Anterior cingulate cortex (tissue), 58 donors: ENCODE measurements around the gene SLC7A6OS.

ENCODE experiments used
- DNase-seq, 58 donors: peaks; one replicate each; lab custom pipeline; 2025; lab: John Stamatoyannopoulos, UW

Gene SLC7A6OS

GRCh38 chr16:68259007-68259825 is 51.5 kb downstream of the SLC7A6OS start:
- DNase-seq: no peak

DNA sequence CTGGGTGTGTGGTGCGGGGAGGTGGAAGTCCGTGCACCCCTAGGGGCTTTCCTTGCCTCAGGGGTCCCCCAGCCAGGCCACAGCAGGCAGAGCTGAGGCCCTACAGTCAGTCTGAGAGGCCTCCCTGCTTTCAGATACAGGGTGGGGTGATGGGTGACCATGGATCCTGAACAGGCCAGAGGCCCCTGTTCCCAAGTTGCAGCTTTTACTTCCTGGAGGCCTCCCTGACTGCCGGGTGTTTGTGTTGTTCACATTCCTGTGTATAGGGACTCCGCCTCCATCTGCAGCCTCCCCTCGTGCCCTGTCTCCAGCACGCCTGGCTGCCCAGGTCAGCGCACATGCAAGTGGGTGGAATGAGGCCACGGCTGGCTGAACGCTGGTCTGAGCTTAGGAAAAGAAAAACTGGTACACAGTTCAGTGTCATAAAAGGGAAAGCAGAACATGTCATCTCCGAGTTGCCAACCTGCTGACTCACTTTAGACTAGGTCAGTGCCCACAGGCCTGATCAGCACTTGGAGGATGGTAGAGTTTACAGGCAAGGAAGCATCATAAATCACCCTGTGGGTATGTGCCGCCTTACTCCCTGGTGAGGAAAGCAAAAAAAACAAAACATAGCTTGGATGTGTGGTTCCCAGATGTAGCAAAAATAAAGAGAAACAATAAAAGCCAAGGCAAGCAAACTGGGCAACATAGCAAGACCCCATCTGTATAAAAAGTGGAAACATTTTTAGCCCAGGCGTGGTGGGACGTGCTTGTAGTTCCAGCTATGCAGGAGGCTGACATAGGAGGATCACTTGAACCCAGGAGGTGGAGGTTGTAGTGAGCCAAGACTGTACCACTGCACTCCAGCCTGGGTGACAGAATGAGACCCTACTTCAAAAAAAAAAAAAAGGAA is 52.6 kb downstream of the SLC7A6OS start:
- no peak for DNase-seq

GRCh38 chr16:68257251-68257905 is 53.4 kb downstream of the SLC7A6OS start:
- peak in 21 of 58 donors; percentile 10 to 77 (median 30) for DNase-seq

DNA sequence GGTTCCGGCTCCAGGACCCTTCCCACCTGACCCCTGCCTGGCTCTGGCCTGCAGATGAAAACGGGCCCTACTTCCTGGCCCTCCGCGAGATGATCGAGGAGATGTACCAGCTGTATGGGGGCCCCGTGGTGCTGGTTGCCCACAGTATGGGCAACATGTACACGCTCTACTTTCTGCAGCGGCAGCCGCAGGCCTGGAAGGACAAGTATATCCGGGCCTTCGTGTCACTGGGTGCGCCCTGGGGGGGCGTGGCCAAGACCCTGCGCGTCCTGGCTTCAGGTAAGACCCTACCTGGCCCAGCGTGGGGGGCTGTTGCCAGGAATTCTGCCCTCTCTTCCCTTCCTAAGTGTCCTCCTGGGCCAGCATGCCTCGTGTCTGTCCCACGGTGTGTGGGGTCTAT is 55.0 kb downstream of the SLC7A6OS start:
- no peak for DNase-seq

- no peak for DNase-seq
Observed at GRCh38 chr16:68253721-68254120, 57.0 kb downstream of the SLC7A6OS start.

DNA sequence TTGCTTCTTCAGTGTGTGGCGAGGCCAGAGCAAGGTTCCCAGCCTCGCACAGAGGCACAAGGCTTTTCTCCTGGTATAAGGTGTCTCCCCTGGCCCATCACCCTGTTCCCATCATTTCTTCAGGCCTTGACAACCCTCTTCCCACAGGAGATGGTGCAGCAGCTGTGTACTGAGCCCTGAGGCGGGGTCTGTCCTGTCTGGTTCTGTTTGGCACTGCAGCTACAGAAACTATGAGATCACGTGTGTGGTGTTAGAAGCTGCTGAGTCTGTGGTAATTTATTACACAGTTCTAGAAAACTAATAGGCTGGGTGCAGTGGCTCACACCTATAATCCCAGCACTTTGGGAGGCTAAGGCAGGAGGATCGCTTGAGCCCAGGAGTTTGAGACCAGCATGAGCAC is 58.4 kb downstream of the SLC7A6OS start:
- DNase-seq: no peak

DNA sequence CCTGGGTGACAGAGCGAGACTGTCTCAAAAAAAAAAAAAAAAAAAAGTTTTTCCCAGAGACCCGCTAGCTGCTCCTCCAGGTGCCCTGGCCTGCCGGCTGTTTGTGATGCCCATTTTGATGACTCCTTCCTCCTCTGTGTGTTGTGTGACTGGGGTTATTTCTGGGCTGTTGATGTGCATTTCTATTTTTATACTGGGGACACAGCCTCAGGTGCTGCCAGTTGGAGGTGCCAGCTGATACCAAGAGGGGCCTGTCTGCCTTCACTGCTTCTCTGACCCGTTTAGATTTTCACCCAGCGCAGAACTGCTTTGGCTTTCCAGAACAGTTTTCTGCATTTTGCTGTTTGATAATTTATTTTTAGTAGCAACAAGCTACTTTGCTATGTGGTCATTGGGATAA is 58.9 kb downstream of the SLC7A6OS start:
- no peak for DNase-seq

DNA sequence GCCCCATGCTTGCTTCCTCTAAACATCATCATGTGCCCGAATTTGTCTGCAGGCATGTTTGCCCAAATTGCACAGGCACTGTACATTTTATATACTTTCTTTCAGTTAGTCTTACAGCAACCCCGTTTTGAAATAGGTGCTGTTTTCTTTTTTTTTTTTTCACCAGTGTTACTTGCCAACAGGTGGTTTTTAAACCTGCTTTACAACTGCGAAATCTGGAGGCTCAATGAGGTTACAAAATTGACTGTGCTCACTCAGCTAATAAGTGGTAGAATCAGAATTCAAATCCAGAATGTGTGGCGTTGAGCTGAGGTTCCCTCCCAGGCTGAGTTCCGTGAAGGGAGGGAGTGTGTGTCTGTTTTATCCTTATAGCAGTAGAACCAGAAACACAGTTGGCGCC is 59.8 kb downstream of the SLC7A6OS start:
- no peak for DNase-seq

GRCh38 chr16:68249371-68249770 is 61.4 kb downstream of the SLC7A6OS start:
- DNase-seq: no peak
